ENCODE results near the gene ZWILCH.

The ZWILCH gene

GRCh38 chr15:66580643-66581042 is 75.5 kb downstream of the ZWILCH start:
- no peaks in the 10 kb centered on the region for H3K4me1 ChIP-seq
- H3K9me3 ChIP-seq: no peaks in the 10 kb centered on the region
- H3K27me3 ChIP-seq: no peaks in the 10 kb centered on the region
- DNase-seq: peak; percentile 79 to 82
- intact Hi-C loops (cut with DNase I; ENCODE audit: low total_unique reads): no loop called here
- H3K36me3 ChIP-seq: no peaks in the 10 kb centered on the region
- no peak overlapping the region for H3K4me3 ChIP-seq
- TF ChIP-seq CTCF (IDR thresholded peaks at IDR 0.05): no peak
- H3K27ac ChIP-seq: no peak overlapping the region

- Histone ChIP-seq H3K4me1 (no peaks in the 10 kb centered on the region), H3K27ac (no peak overlapping the region), H3K36me3 (no peaks in the 10 kb centered on the region), H3K27me3 (peaks cover 0 to 8% of the 10 kb centered on the region in 2 donors), H3K4me3 (no peak overlapping the region), H3K9me3 (no peaks in the 10 kb centered on the region)
- intact Hi-C loops (cut with DNase I; ENCODE audit: low total_unique reads): no loop called here
- DNase-seq: no peak
- no peak for TF ChIP-seq CTCF (IDR thresholded peaks at IDR 0.05)
These were observed 76.9 kb downstream of the ZWILCH start for GRCh38 chr15:66581972-66582537.

GRCh38 chr15:66586155-66586976 is 81.2 kb downstream of the ZWILCH start:
- DNase-seq: no peak
- no peak for TF ChIP-seq CTCF (IDR thresholded peaks at IDR 0.05)
- no peaks in the 10 kb centered on the region for H3K4me1 ChIP-seq
- H3K27ac ChIP-seq: no peak overlapping the region
- no peaks in the 10 kb centered on the region for H3K36me3 ChIP-seq
- peaks cover 0 to 20% of the 10 kb centered on the region in 2 donors for H3K27me3 ChIP-seq
- no peaks in the 10 kb centered on the region for H3K9me3 ChIP-seq
- intact Hi-C loops (cut with DNase I; ENCODE audit: low total_unique reads): no loop called here
- no peak overlapping the region for H3K4me3 ChIP-seq

- Histone ChIP-seq H3K4me3 (no peak overlapping the region), H3K4me1 (no peaks in the 10 kb centered on the region), H3K27me3 (peaks cover 0 to 20% of the 10 kb centered on the region in 2 donors), H3K27ac (no peak overlapping the region), H3K36me3 (no peaks in the 10 kb centered on the region), H3K9me3 (no peaks in the 10 kb centered on the region)
- no peak for TF ChIP-seq CTCF (IDR thresholded peaks at IDR 0.05)
- no peak for DNase-seq
- intact Hi-C loops (cut with DNase I; ENCODE audit: low total_unique reads): no loop called here
These were observed 81.9 kb downstream of the ZWILCH start for GRCh38 chr15:66587020-66587419.

- no peak overlapping the region for H3K27ac ChIP-seq
- H3K4me1 ChIP-seq: no peaks in the 10 kb centered on the region
- intact Hi-C loops (cut with DNase I; ENCODE audit: low total_unique reads): no loop called here
- DNase-seq: no peak
- TF ChIP-seq CTCF (IDR thresholded peaks at IDR 0.05): no peak
- H3K9me3 ChIP-seq: no peaks in the 10 kb centered on the region
- H3K36me3 ChIP-seq: no peaks in the 10 kb centered on the region
- peaks cover 0 to 20% of the 10 kb centered on the region in 2 donors for H3K27me3 ChIP-seq
- H3K4me3 ChIP-seq: no peak overlapping the region
These were observed 82.6 kb downstream of the ZWILCH start for GRCh38 chr15:66587749-66588148.

All from tibial artery (tissue), 4 donors.